ENCODE measurements around the gene DYNLL1.

Gene DYNLL1

GRCh38 chr12:120534203-120534702 lies 38.3 kb downstream of the DYNLL1 start, which contains the start of gene RNF10:
Gene RNF10 (plus strand): TSS chr12:120534356. CDS start chr12:120534812, 456 bp downstream.
- TF ChIP-seq CTCF (IDR thresholded peaks at IDR 0.05): no peak

GRCh38 chr12:120534703-120535655 lies 39.1 kb downstream of the DYNLL1 start:
- no peak for TF ChIP-seq CTCF (IDR thresholded peaks at IDR 0.05)

GRCh38 chr12:120536064-120536791 lies 40.3 kb downstream of the DYNLL1 start:
- TF ChIP-seq CTCF (IDR thresholded peaks at IDR 0.05): no peak

- no peak for TF ChIP-seq CTCF (IDR thresholded peaks at IDR 0.05)
These were observed 41.9 kb downstream of the DYNLL1 start for GRCh38 chr12:120537856-120538220.

- TF ChIP-seq CTCF (IDR thresholded peaks at IDR 0.05): no peak
These were observed 42.6 kb downstream of the DYNLL1 start for GRCh38 chr12:120538281-120539156.

- TF ChIP-seq CTCF (IDR thresholded peaks at IDR 0.05): no peak
These were observed 43.4 kb downstream of the DYNLL1 start for GRCh38 chr12:120539303-120539702.

- TF ChIP-seq CTCF (IDR thresholded peaks at IDR 0.05): no peak
These were observed 44.5 kb downstream of the DYNLL1 start for GRCh38 chr12:120540445-120540844.
